Natural killer cell (primary cell): Measurements from ENCODE around the gene INSC. TPM values are rescaled to one million over a fixed set of nuclear protein-coding genes. Genes with fewer than 3 reads are reported as not detected.

Experiments used
- ATAC-seq, 3 donors: fragments of 150-1000 bp in 2 of 3; fragments of 200-7000 bp in 1 of 3; cut with Tn5 transposase; 1 replicate in 1 of 3; 2 replicates in 2 of 3; pipeline ENCODE4 v1.10.0; 2021; ENCODE audit warnings: mild to moderate bottlenecking in 2 of 3, moderate library complexity in 2 of 3
- DNase-seq, 2 donors: peaks; one replicate each; pipeline versions ENCODE4 v3.0.0 to v3.0.0-alpha.2; 2013 to 2021; ENCODE audit warnings: mixed read lengths in 1 of 2
- H3K27ac ChIP-seq: one replicate; pipeline ENCODE4 v1.5.1; 2013; ENCODE audit warnings: mild to moderate bottlenecking, low read length
- H3K27me3 ChIP-seq: one replicate; pipeline ENCODE4 v1.6.1; 2013; ENCODE audit warnings: low read length; ENCODE audit not compliant: control insufficient read depth, insufficient read depth
- H3K36me3 ChIP-seq: one replicate; pipeline ENCODE4 v1.6.1; 2013; ENCODE audit warnings: low read length; ENCODE audit not compliant: control insufficient read depth, insufficient read depth
- H3K4me1 ChIP-seq: one replicate; pipeline ENCODE4 v1.6.1; 2013; ENCODE audit warnings: low read length; ENCODE audit not compliant: control insufficient read depth, insufficient read depth
- H3K4me3 ChIP-seq: one replicate; pipeline ENCODE4 v1.5.1; 2013; ENCODE audit warnings: low read length
- H3K9me3 ChIP-seq: one replicate; pipeline ENCODE4 v1.6.1; 2013; ENCODE audit warnings: low read length; ENCODE audit not compliant: control insufficient read depth, insufficient read depth
- H3K27ac Mint-ChIP-seq, 2 donors: one replicate each; pipeline ENCODE4 v1.8.0; 2022; ENCODE audit warnings: mild to moderate bottlenecking in 2 of 2, mixed read lengths in 2 of 2, moderate library complexity in 1 of 2
- H3K27me3 Mint-ChIP-seq, 2 donors: one replicate each; pipeline ENCODE4 v1.8.0; 2022; ENCODE audit warnings: low read depth in 2 of 2, mixed read lengths in 2 of 2
- H3K36me3 Mint-ChIP-seq: one replicate; pipeline ENCODE4 v1.8.0; 2022; ENCODE audit warnings: mixed read lengths
- H3K4me1 Mint-ChIP-seq, 2 donors: one replicate each; pipeline ENCODE4 v1.8.0; 2022; ENCODE audit warnings: mixed read lengths in 2 of 2
- H3K4me3 Mint-ChIP-seq: one replicate; pipeline ENCODE4 v1.8.0; 2022; ENCODE audit warnings: mild to moderate bottlenecking, moderate library complexity, mixed read lengths
- H3K9me3 Mint-ChIP-seq, 2 donors: one replicate each; pipeline ENCODE4 v1.8.0; 2022; ENCODE audit warnings: mixed read lengths in 2 of 2
- WGBS: methylation state at CpG from one replicate; pipeline ENCODE4 v1.1.7; 2013; ENCODE audit warnings: missing lambda C conversion rate; ENCODE audit not compliant: insufficient coverage; 5-methylcytosine and 5-hydroxymethylcytosine counted together
- intact Hi-C: fragments of 100-400 bp; cut with micrococcal nuclease; formaldehyde crosslinking; loops from one replicate; pipeline ENCODE4 v1.14.2; 2022
- total RNA-seq, 4 donors: library from RNA; stranded (reverse); fragments of 120-200 nt in 1 of 4; gene quantifications; one replicate each; pipeline versions ENCODE4 v1.2.3 to v1.2.4, GENCODE V29; 2013 to 2022
- TF ChIP-seq, protein P1 (sequence below): fragments of 200-600 bp; IDR thresholded peaks from one replicate; pipeline ENCODE4 v1.8.0; 2022; ENCODE audit warnings: antibody characterized with exemption

Gene INSC
- total RNA-seq, 3 donors from 2014 or later (not counting 1 experiment from before 2014, with no cell fraction given) = 0.16 to 0.27 TPM; not detected in 1

- H3K27ac Mint-ChIP-seq = no peak overlapping the region
- TF ChIP-seq, protein P1, sequence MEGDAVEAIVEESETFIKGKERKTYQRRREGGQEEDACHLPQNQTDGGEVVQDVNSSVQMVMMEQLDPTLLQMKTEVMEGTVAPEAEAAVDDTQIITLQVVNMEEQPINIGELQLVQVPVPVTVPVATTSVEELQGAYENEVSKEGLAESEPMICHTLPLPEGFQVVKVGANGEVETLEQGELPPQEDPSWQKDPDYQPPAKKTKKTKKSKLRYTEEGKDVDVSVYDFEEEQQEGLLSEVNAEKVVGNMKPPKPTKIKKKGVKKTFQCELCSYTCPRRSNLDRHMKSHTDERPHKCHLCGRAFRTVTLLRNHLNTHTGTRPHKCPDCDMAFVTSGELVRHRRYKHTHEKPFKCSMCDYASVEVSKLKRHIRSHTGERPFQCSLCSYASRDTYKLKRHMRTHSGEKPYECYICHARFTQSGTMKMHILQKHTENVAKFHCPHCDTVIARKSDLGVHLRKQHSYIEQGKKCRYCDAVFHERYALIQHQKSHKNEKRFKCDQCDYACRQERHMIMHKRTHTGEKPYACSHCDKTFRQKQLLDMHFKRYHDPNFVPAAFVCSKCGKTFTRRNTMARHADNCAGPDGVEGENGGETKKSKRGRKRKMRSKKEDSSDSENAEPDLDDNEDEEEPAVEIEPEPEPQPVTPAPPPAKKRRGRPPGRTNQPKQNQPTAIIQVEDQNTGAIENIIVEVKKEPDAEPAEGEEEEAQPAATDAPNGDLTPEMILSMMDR = no peak
- WGBS = 95% methylated on average over 2 of the region's 3 CpGs
These were observed 56.0 kb downstream of the INSC start for GRCh38 chr11:15170698-15171097.

GRCh38 chr11:15171956-15172355, 57.2 kb downstream of the INSC start:
- Mint-ChIP-seq H3K9me3 (no peaks in the 10 kb centered on the region), H3K4me1 (no peaks in the 10 kb centered on the region), H3K36me3 (no peaks in the 10 kb centered on the region), H3K27me3 (peaks cover 16 to 26% of the 10 kb centered on the region in 2 donors), H3K27ac (no peak overlapping the region), H3K4me3 (no peak overlapping the region)
- intact Hi-C loops = no loop called here
- H3K36me3 ChIP-seq = no peaks in the 10 kb centered on the region
- no peaks in the 10 kb centered on the region for H3K4me1 ChIP-seq
- ATAC-seq (no peak), DNase-seq (no peak)
- H3K27me3 ChIP-seq = no peaks in the 10 kb centered on the region
- 87% methylated on average over 3 of the region's 3 CpGs for WGBS
- TF ChIP-seq, protein P1 = no peak
- no peak overlapping the region for H3K27ac ChIP-seq
- no peak overlapping the region for H3K4me3 ChIP-seq
- no peaks in the 10 kb centered on the region for H3K9me3 ChIP-seq

More at GRCh38 chr11:15170698-15171097, 56.0 kb downstream of the INSC start:
- no peak overlapping the region for H3K4me3 Mint-ChIP-seq
- no peaks in the 10 kb centered on the region for H3K36me3 Mint-ChIP-seq
- H3K27me3 Mint-ChIP-seq = peaks cover 16 to 26% of the 10 kb centered on the region in 2 donors
- H3K36me3 ChIP-seq = no peaks in the 10 kb centered on the region
- no peaks in the 10 kb centered on the region for H3K4me1 Mint-ChIP-seq
- no peaks in the 10 kb centered on the region for H3K27me3 ChIP-seq
- H3K9me3 ChIP-seq = no peaks in the 10 kb centered on the region
- no peak overlapping the region for H3K4me3 ChIP-seq
- no peaks in the 10 kb centered on the region for H3K9me3 Mint-ChIP-seq
- intact Hi-C loops = no loop called here
- ATAC-seq (no peak), DNase-seq (no peak)
- H3K4me1 ChIP-seq = no peaks in the 10 kb centered on the region
- no peak overlapping the region for H3K27ac ChIP-seq

- peaks cover 14 to 26% of the 10 kb centered on the region in 2 donors for H3K27me3 Mint-ChIP-seq
- TF ChIP-seq, protein P1 = no peak
- intact Hi-C loops = no loop called here
- 89% methylated on average over 11 of the region's 11 CpGs for whole genome bisulfite sequencing
- no peaks in the 10 kb centered on the region for H3K9me3 Mint-ChIP-seq
- Histone ChIP-seq H3K27ac (no peak overlapping the region), H3K36me3 (no peaks in the 10 kb centered on the region), H3K4me3 (no peak overlapping the region), H3K9me3 (no peaks in the 10 kb centered on the region), H3K4me1 (no peaks in the 10 kb centered on the region), H3K27me3 (no peaks in the 10 kb centered on the region)
- ATAC-seq (no peak), DNase-seq (no peak)
- H3K36me3 Mint-ChIP-seq = no peaks in the 10 kb centered on the region
- H3K4me1 Mint-ChIP-seq = no peaks in the 10 kb centered on the region
- no peak overlapping the region for H3K4me3 Mint-ChIP-seq
- no peak overlapping the region for H3K27ac Mint-ChIP-seq
These were observed 61.1 kb downstream of the INSC start for GRCh38 chr11:15175831-15176230.

- Mint-ChIP-seq H3K27ac (no peak overlapping the region), H3K36me3 (no peaks in the 10 kb centered on the region), H3K27me3 (peaks cover 14 to 22% of the 10 kb centered on the region in 2 donors), H3K4me3 (no peak overlapping the region), H3K4me1 (no peaks in the 10 kb centered on the region), H3K9me3 (no peaks in the 10 kb centered on the region)
- no peak overlapping the region for H3K27ac ChIP-seq
- no peaks in the 10 kb centered on the region for H3K36me3 ChIP-seq
- WGBS = 82% methylated on average over 5 of the region's 5 CpGs
- H3K4me1 ChIP-seq = no peaks in the 10 kb centered on the region
- intact Hi-C loops = no loop called here
- TF ChIP-seq, protein P1 = no peak
- no peak overlapping the region for H3K4me3 ChIP-seq
- DNase-seq = no peak
- no peak for ATAC-seq
- no peaks in the 10 kb centered on the region for H3K27me3 ChIP-seq
- H3K9me3 ChIP-seq = no peaks in the 10 kb centered on the region
These were observed 62.0 kb downstream of the INSC start for GRCh38 chr11:15176646-15177163.
